ENCODE results near the gene ITGA3.

DNA sequence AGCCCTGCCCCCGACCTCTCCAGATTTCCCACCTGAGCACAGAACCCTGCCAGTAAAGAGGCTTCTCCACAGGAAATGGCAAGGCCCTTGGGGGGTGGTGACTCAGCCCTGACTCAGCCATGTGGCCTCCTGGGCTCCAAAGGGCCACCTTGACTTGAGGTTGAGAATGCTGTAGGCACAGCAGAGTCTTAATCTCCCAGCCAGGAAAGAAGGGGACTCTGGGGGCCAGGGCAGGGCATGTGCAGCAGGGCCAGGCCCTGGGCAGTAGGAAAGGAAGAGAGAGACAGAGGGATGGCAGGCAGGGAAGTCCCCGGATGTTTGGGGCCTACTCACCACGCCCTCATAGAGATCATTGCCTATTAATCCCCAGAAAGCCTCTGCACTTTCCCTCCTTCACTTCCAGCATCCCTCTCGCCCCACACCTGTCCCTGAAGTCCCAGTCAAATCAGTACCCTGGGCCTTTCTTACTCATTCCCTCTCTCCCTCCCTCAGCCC, 4.8 kb upstream of the ITGA3 start:
- TF ChIP-seq POLR2AphosphoS5 (IDR thresholded peaks at IDR 0.05) (no peak), POLR2A (IDR thresholded peaks at IDR 0.05) (no peak), EP300 (IDR thresholded peaks at IDR 0.05) (no peak)
- TF ChIP-seq, protein P1, sequence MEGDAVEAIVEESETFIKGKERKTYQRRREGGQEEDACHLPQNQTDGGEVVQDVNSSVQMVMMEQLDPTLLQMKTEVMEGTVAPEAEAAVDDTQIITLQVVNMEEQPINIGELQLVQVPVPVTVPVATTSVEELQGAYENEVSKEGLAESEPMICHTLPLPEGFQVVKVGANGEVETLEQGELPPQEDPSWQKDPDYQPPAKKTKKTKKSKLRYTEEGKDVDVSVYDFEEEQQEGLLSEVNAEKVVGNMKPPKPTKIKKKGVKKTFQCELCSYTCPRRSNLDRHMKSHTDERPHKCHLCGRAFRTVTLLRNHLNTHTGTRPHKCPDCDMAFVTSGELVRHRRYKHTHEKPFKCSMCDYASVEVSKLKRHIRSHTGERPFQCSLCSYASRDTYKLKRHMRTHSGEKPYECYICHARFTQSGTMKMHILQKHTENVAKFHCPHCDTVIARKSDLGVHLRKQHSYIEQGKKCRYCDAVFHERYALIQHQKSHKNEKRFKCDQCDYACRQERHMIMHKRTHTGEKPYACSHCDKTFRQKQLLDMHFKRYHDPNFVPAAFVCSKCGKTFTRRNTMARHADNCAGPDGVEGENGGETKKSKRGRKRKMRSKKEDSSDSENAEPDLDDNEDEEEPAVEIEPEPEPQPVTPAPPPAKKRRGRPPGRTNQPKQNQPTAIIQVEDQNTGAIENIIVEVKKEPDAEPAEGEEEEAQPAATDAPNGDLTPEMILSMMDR (IDR thresholded peaks at IDR 0.05), result no peak
